GM19025 (cell line): ENCODE measurements around the gene LTN1.

ENCODE experiments used
- ATAC-seq: cut with Tn5 transposase; IDR thresholded peaks from one replicate; pipeline ENCODE4 v1.9.1; 2021; ENCODE audit warnings: mild to moderate bottlenecking, low read depth, moderate library complexity; ENCODE audit not compliant: unreplicated experiment

Gene LTN1

GRCh38 chr21:28884976-28885852, 107.5 kb downstream of the LTN1 start:
- ATAC-seq, result peak; percentile 96

GRCh38 chr21:28884481-28884880, 108.2 kb downstream of the LTN1 start:
- ATAC-seq, result no peak

- no peak for ATAC-seq
Observed at GRCh38 chr21:28883931-28884330, 108.7 kb downstream of the LTN1 start.

- no peak for ATAC-seq
Observed at GRCh38 chr21:28882345-28882744, 110.3 kb downstream of the LTN1 start.
